ENCODE results near the gene HAUS7. TPM values are rescaled to one million over a fixed set of nuclear protein-coding genes. Genes with fewer than 3 reads are reported as not detected.

The HAUS7 gene
- total and polyA plus RNA-seq, 2 donors from 2014 or later, result 28.1 to 47.6 TPM

GRCh38 chrX:153507484-153508178 is 37.3 kb upstream of the HAUS7 start:
- intact Hi-C loops (cut with DNase I), result no loop called here
- H3K27me3 ChIP-seq (ENCODE audit: control insufficient read depth, insufficient read depth, low read length), result no peaks in the 10 kb centered on the region
- H3K36me3 ChIP-seq (ENCODE audit: control insufficient read depth in 2 of 3, insufficient read depth in 3 of 3, low read length in 3 of 3), result no peaks in the 10 kb centered on the region
- H3K9me3 ChIP-seq (ENCODE audit: control insufficient read depth in 2 of 3, insufficient read depth in 1 of 3, low read length in 3 of 3), result no peaks in the 10 kb centered on the region
- H3K27ac ChIP-seq (ENCODE audit: low read depth in 2 of 2, low read length in 2 of 2), result no peak overlapping the region
- peak; percentile 78 to 92 (median 85) for DNase-seq
- no peak for FAIRE-seq
- no peak overlapping the region for H3K4me3 ChIP-seq (ENCODE audit: low read length in 3 of 3)
- H3K4me1 ChIP-seq (ENCODE audit: control insufficient read depth in 2 of 3, insufficient read depth in 2 of 3, low read depth in 1 of 3, low read length in 3 of 3), result no peaks in the 10 kb centered on the region
- H3K9ac ChIP-seq (ENCODE audit: low read length in 3 of 3), result no peak overlapping the region
- TF ChIP-seq, protein P1, sequence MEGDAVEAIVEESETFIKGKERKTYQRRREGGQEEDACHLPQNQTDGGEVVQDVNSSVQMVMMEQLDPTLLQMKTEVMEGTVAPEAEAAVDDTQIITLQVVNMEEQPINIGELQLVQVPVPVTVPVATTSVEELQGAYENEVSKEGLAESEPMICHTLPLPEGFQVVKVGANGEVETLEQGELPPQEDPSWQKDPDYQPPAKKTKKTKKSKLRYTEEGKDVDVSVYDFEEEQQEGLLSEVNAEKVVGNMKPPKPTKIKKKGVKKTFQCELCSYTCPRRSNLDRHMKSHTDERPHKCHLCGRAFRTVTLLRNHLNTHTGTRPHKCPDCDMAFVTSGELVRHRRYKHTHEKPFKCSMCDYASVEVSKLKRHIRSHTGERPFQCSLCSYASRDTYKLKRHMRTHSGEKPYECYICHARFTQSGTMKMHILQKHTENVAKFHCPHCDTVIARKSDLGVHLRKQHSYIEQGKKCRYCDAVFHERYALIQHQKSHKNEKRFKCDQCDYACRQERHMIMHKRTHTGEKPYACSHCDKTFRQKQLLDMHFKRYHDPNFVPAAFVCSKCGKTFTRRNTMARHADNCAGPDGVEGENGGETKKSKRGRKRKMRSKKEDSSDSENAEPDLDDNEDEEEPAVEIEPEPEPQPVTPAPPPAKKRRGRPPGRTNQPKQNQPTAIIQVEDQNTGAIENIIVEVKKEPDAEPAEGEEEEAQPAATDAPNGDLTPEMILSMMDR (IDR thresholded peaks at IDR 0.05; ENCODE audit: borderline replicate concordance, extremely low read depth, insufficient read depth), result peak; percentile 76

DNA sequence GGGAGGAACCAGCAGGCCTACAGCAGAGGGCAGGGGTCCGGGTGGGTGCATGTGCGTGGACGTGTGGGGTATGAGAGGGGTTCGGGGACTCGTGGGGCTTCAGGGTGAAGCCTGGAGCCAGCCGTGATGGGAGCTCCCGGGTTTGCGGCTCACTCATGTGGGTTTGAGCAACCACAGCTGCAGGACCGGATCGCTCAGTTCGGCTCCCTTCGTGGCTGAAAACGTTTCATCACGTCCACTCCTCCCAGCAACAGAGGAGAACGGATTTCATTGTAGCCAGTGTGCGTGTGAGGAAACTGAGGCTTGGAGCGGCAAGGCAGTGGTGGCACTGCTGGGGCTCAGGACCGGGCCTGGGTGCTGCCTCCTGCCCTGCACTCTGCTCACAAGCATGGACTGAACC is 35.0 kb upstream of the HAUS7 start:
- FAIRE-seq, result no peak
- intact Hi-C loops (cut with DNase I), result no loop called here
- Histone ChIP-seq H3K4me1 (ENCODE audit: control insufficient read depth in 2 of 3, insufficient read depth in 2 of 3, low read depth in 1 of 3, low read length in 3 of 3) (peaks cover 0 to 4% (median 0%) of the 10 kb centered on the region in 3 donors), H3K36me3 (ENCODE audit: control insufficient read depth in 2 of 3, insufficient read depth in 3 of 3, low read length in 3 of 3) (peaks cover 0 to 3% (median 0%) of the 10 kb centered on the region in 3 donors), H3K27ac (ENCODE audit: low read depth in 2 of 2, low read length in 2 of 2) (no peak overlapping the region), H3K9ac (ENCODE audit: low read length in 3 of 3) (no peak overlapping the region), H3K27me3 (ENCODE audit: control insufficient read depth, insufficient read depth, low read length) (no peaks in the 10 kb centered on the region), H3K4me3 (ENCODE audit: low read length in 3 of 3) (no peak overlapping the region), H3K9me3 (ENCODE audit: control insufficient read depth in 2 of 3, insufficient read depth in 1 of 3, low read length in 3 of 3) (no peaks in the 10 kb centered on the region)
- DNase-seq, result no peak
- TF ChIP-seq, protein P1 (IDR thresholded peaks at IDR 0.05; ENCODE audit: borderline replicate concordance, extremely low read depth, insufficient read depth), result no peak

GRCh38 chrX:153504445-153505016 is 34.2 kb upstream of the HAUS7 start:
- intact Hi-C loops (cut with DNase I), result no loop called here
- no peak overlapping the region for H3K9ac ChIP-seq (ENCODE audit: low read length in 3 of 3)
- H3K9me3 ChIP-seq (ENCODE audit: control insufficient read depth in 2 of 3, insufficient read depth in 1 of 3, low read length in 3 of 3), result no peaks in the 10 kb centered on the region
- peaks cover 0 to 4% (median 0%) of the 10 kb centered on the region in 3 donors for H3K4me1 ChIP-seq (ENCODE audit: control insufficient read depth in 2 of 3, insufficient read depth in 2 of 3, low read depth in 1 of 3, low read length in 3 of 3)
- FAIRE-seq, result no peak
- H3K27ac ChIP-seq (ENCODE audit: low read depth in 2 of 2, low read length in 2 of 2), result no peak overlapping the region
- H3K4me3 ChIP-seq (ENCODE audit: low read length in 3 of 3), result no peak overlapping the region
- peaks cover 0 to 3% (median 0%) of the 10 kb centered on the region in 3 donors for H3K36me3 ChIP-seq (ENCODE audit: control insufficient read depth in 2 of 3, insufficient read depth in 3 of 3, low read length in 3 of 3)
- no peaks in the 10 kb centered on the region for H3K27me3 ChIP-seq (ENCODE audit: control insufficient read depth, insufficient read depth, low read length)
- TF ChIP-seq, protein P1 (IDR thresholded peaks at IDR 0.05; ENCODE audit: borderline replicate concordance, extremely low read depth, insufficient read depth), result no peak
- no peak for DNase-seq
